HG02870 (cell line): ENCODE results near the gene COX7C.

Experiments
- ATAC-seq: cut with Tn5 transposase; IDR thresholded peaks from one replicate; pipeline ENCODE4 v1.9.1; 2021; ENCODE audit warnings: mild to moderate bottlenecking, moderate library complexity; ENCODE audit not compliant: unreplicated experiment

The COX7C gene

DNA sequence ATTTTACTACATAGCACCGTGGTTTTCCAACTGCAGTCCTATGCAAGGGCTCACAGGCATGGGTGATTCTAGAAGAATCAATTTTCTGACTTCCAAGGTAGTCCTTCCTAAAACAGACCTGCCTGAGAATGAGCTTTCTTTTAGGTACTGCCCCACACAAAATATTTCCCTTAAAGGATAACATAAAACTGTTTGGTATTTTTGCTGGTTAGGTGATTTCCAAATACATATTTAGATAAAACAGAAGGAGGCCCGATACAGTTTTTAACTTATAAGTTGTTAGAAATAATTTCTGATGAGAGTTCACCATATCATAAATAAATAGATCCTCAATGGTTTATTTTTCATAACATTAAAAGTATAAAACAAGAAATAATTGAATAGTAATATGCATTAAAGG, 46.4 kb downstream of the COX7C start:
- no peak for ATAC-seq

DNA sequence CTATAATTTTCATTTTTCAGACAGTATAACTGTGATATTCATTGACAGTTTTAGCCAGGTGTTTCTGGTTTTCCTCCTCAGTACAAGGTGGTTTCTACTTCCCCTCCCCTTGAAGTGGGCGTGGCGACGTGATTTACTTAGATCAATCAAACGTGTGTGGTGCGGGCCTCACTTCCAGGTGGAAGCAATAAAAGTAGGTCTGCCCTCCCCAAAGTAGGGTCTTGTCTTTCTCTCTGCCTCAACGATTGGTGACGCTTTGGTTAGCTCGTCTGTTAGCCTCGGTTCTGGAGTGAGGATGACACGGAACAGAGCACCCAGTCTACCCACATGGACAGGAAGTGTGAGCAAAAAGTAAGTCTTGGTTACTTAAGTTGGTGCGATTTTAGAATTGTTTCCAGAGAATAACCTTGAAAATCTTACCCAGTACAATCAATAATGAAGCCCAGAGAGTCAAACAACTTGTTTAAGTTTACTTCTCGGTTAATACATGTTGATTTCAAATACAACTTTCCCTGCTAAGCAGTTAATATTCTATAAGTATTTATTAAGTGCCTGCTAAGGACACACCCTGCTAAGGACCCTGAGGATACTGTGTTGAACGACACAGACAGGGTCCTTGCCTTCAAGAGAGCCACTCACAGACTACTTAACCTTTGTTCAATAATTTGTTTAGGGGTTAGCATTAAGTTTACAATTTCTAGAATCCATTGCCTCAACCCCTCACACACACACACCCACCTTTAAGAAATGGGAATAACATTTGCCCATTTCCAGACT, 48.4 kb downstream of the COX7C start:
- no peak for ATAC-seq

DNA sequence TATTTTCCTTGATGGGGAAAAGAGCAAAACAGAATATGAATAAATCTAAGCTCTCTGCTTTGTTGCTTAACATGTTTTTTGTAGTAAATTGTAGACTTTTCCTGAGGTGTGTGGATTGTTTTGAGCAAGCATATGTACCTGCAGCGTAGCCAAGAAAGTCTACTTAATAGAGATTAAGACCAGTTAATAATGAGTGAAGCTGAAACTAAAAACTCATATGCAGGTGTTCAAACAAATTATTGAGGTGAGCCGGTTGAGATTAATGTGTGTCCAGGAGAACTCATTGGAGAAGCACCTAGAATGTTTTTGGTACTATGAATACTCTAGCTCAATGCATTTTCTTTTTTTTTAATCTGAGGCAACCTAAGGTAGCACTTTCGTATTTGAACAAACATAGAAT, 49.2 kb downstream of the COX7C start:
- no peak for ATAC-seq
